UCSD-AML1 (cell line): ENCODE measurements around the gene MAP1B.

Source experiments
- DNase-seq: peaks from one replicate; lab custom pipeline; 2025; ENCODE audit not compliant: unreplicated experiment; lab: John Stamatoyannopoulos, UW

MAP1B gene

GRCh38 chr5:72221541-72221940, 114.3 kb downstream of the MAP1B start:
- no peak for DNase-seq

GRCh38 chr5:72222521-72222920, 115.2 kb downstream of the MAP1B start:
- no peak for DNase-seq

GRCh38 chr5:72223371-72223770, 116.1 kb downstream of the MAP1B start:
- DNase-seq, result no peak

- no peak for DNase-seq
Measured at GRCh38 chr5:72224946-72225463, 117.7 kb downstream of the MAP1B start.

- DNase-seq, result no peak
Measured at GRCh38 chr5:72225741-72226140, 118.5 kb downstream of the MAP1B start.

GRCh38 chr5:72226950-72227349, 119.7 kb downstream of the MAP1B start:
- DNase-seq, result no peak

GRCh38 chr5:72228960-72229359, 121.7 kb downstream of the MAP1B start:
- no peak for DNase-seq

GRCh38 chr5:72231991-72232703, 124.9 kb downstream of the MAP1B start:
- no peak for DNase-seq

GRCh38 chr5:72232838-72233237, 125.6 kb downstream of the MAP1B start:
- DNase-seq, result no peak

GRCh38 chr5:72233835-72234234, 126.6 kb downstream of the MAP1B start:
- no peak for DNase-seq

GRCh38 chr5:72234265-72234700, 127.0 kb downstream of the MAP1B start:
- no peak for DNase-seq

- no peak for DNase-seq
Measured at GRCh38 chr5:72234868-72235267, 127.6 kb downstream of the MAP1B start.

- DNase-seq, result no peak
Measured at GRCh38 chr5:72235725-72236124, 128.4 kb downstream of the MAP1B start.

- no peak for DNase-seq
Measured at GRCh38 chr5:72237415-72237814, 130.1 kb downstream of the MAP1B start.

GRCh38 chr5:72237879-72238278, 130.6 kb downstream of the MAP1B start:
- no peak for DNase-seq

GRCh38 chr5:72238712-72239445, 131.6 kb downstream of the MAP1B start:
- no peak for DNase-seq

GRCh38 chr5:72241346-72242003, 134.2 kb downstream of the MAP1B start:
- DNase-seq, result no peak

GRCh38 chr5:72242796-72243475, 135.7 kb downstream of the MAP1B start:
- DNase-seq, result no peak

GRCh38 chr5:72243706-72244105, 136.4 kb downstream of the MAP1B start:
- no peak for DNase-seq

- DNase-seq, result peak; percentile 15
Measured at GRCh38 chr5:72244862-72245371, 137.6 kb downstream of the MAP1B start.

- DNase-seq, result no peak
Measured at GRCh38 chr5:72245546-72245945, 138.3 kb downstream of the MAP1B start.
